Stimulated activated naive B cell treated with anti-CD40 and anti-IgM and Interleukin-4, amounts not matched to agents 10 μg/mL and 1 μg/mL and 100 μg/mL, for 72 hours (primary cell): ENCODE data around the gene FARSA.

Experiments
- ATAC-seq, 2 donors: fragments of 150-1000 bp; cut with Tn5 transposase; replicated peaks; 2 replicates each; pipeline ENCODE4 v1.10.0; 2021; ENCODE audit warnings: moderate library complexity in 1 of 2
- DNase-seq: peaks from one replicate; pipeline ENCODE4 v3.0.0; 2021
- H3K27ac Mint-ChIP-seq: one replicate; pipeline ENCODE4 v1.8.0; 2022; ENCODE audit warnings: mild to moderate bottlenecking, mixed read lengths
- H3K27me3 Mint-ChIP-seq, 2 donors: one replicate each; pipeline ENCODE4 v1.8.0; 2022; ENCODE audit warnings: mixed read lengths in 2 of 2
- H3K36me3 Mint-ChIP-seq, 2 donors: one replicate each; pipeline ENCODE4 v1.8.0; 2022; ENCODE audit warnings: mixed read lengths in 2 of 2, mild to moderate bottlenecking in 1 of 2
- H3K4me1 Mint-ChIP-seq, 2 donors: one replicate each; pipeline ENCODE4 v1.8.0; 2022; ENCODE audit warnings: mixed read lengths in 2 of 2, mild to moderate bottlenecking in 1 of 2
- H3K4me3 Mint-ChIP-seq, 2 donors: one replicate each; pipeline ENCODE4 v1.8.0; 2022; ENCODE audit warnings: mild to moderate bottlenecking in 2 of 2, mixed read lengths in 2 of 2, moderate library complexity in 1 of 2
- H3K9me3 Mint-ChIP-seq, 2 donors: one replicate each; pipeline ENCODE4 v1.8.0; 2022; ENCODE audit warnings: mixed read lengths in 2 of 2, mild to moderate bottlenecking in 1 of 2

Gene FARSA

DNA sequence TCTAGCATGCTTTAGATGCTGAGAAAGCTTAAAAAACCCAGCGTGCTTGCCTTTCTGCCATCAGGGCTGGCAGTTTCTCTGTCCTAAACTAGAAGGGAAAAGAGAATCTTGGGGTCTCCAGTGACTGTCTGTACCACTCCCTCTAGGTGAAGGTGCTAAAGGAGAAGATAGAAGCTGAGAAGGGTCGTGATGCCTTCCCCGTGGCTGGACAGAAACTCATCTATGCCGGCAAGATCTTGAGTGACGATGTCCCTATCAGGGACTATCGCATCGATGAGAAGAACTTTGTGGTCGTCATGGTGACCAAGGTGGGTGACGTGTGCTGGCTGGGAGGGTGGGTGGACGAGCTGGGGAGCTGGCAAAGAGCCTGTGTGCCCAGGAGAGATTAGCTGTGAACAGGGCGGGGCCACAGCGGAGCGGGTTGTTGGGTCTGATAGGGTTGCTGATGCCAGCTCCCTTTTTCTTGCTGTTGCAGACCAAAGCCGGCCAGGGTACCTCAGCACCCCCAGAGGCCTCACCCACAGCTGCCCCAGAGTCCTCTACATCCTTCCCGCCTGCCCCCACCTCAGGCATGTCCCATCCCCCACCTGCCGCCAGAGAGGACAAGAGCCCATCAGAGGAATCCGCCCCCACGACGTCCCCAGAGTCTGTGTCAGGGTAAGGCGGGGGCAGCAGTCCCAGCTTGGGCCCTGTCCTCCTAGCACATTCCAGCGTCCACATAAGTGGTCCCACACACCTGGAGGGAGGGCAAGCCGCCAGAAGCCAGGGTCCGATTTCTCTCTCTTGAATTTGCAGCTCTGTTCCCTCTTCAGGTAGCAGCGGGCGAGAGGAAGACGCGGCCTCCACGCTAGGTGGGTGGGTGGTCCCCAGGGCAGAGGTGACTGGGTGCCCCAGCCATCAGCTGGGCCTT is 14.4 kb upstream of the FARSA start:
- Mint-ChIP-seq H3K4me3 (no peak overlapping the region), H3K4me1 (peaks cover 38 to 60% of the 10 kb centered on the region in 2 donors), H3K36me3 (peaks cover 59 to 71% of the 10 kb centered on the region in 2 donors)

DNA sequence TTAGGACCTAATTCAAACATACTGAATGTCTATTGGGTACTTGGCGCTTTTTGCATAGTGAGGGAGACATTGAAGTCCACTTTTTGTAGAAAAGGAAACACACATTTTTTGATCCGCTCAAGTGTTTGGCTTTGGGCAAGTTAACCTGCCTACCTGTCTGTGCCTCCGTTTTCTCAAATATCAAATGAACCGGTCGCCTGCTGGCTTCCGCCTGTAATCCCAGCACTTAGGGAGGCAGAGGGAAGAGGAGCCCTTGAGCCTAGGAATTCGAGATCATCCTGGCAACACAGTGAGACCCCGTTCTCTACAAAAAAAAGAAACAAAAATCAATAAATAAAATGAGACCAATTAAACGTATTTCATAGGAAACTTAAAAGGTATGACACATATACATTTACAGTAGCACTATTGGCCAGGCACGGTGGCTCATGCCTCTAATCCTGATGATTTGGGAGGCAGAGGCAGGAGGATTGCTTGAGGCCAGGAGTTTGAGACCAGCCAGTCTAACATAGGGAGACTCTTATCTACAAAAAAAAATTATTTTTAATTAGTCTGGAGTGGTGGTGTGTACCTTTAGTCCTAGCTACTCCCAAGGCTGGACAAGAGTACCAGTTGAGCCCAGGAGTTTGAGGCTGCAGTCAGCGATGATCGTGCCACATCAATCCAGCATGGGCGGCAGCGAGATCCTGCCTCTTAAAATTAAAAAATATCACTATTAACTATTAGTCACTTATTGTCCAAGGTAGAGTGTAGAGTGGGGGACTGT is 13.4 kb upstream of the FARSA start:
- no peak for ATAC-seq
- peaks cover 0 to 1% of the 10 kb centered on the region in 2 donors for H3K9me3 Mint-ChIP-seq
- H3K4me1 Mint-ChIP-seq: peaks cover 37 to 63% of the 10 kb centered on the region in 2 donors
- peak overlapping the region; percentile 99 for H3K27ac Mint-ChIP-seq
- no peaks in the 10 kb centered on the region for H3K27me3 Mint-ChIP-seq
- H3K4me3 Mint-ChIP-seq: peak overlapping the region; percentile 97 to 98
- no peak for DNase-seq
- peaks cover 60 to 74% of the 10 kb centered on the region in 2 donors for H3K36me3 Mint-ChIP-seq

More for the DNA sequence above, 14.4 kb upstream of the FARSA start:
- H3K27ac Mint-ChIP-seq: peak overlapping the region; percentile 62
- ATAC-seq (no peak), DNase-seq (no peak)
- H3K27me3 Mint-ChIP-seq: no peaks in the 10 kb centered on the region
- peaks cover 0 to 1% of the 10 kb centered on the region in 2 donors for H3K9me3 Mint-ChIP-seq

DNA sequence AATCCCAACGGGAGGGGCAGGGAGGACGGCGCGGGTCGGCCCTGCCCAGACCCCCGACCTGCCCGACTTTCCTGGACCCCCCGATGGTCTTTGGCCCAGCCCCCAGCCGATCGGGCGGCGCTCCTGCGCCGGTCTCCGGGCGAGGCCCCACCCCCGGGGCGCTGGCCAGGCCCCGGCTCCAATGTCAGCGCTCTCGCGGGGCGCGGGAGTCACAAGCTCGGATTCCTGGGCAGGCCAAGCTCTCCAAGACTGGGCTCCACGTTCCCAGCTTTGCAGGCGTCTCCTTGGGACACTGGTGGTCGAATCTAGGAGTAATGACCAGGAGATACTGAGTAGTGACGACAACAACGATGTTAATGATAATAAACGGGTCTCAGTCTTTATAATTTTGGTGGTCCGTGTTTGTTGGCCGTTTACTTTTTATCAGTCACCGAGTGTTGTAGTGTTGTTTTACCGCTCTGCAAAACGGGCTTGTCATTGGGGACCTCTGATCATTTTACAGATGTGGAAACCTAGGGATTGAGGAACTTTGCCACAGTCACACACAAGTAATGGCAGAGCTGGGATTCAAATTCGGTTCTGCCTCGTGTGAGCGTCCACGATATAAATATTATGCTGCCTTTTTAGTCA is 12.7 kb upstream of the FARSA start:
- peak; percentile 48 for DNase-seq
- peak overlapping the region; percentile 97 to 98 for H3K4me3 Mint-ChIP-seq
- peaks cover 60 to 73% of the 10 kb centered on the region in 2 donors for H3K36me3 Mint-ChIP-seq
- no peaks in the 10 kb centered on the region for H3K27me3 Mint-ChIP-seq
- ATAC-seq: peak; percentile 67 to 73
- peak overlapping the region; percentile 99 for H3K27ac Mint-ChIP-seq
- H3K9me3 Mint-ChIP-seq: peaks cover 0 to 1% of the 10 kb centered on the region in 2 donors
- H3K4me1 Mint-ChIP-seq: peaks cover 37 to 70% of the 10 kb centered on the region in 2 donors

DNA sequence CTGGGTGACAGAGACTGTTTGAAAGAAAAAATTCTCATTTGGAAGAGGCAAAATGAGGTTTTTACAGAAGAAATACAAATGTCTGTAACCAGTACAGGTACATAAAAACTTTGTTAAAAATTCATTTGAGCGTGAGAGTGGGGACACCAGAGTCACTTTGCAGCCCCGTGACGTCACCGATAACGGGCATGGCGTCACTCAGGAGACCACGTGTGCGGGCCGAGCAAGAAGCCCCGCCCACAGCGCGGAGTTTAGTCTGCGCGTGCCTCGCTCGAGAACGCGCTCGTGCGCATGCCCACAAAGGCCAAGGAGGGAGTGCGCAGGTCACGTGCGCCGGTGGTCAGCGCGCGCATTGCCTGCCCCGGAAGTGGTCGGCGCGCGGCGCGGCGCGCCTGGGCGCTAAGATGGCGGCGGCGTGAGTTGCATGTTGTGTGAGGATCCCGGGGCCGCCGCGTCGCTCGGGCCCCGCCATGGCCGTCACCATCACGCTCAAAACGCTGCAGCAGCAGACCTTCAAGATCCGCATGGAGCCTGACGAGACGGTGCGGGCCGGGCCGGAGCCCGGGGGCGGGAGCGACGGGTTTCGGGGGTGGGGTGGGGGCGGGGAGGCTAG is 12.1 kb upstream of the FARSA start, which contains the start of gene RAD23A:
Gene RAD23A, plus strand, starts transcription at position 384 of the 613 bp plus-strand sequence. Its CDS starts 87 bp downstream, at position 471.
- no peaks in the 10 kb centered on the region for H3K27me3 Mint-ChIP-seq
- H3K4me1 Mint-ChIP-seq: peaks cover 41 to 75% of the 10 kb centered on the region in 2 donors
- peak; percentile 96 for DNase-seq
- peaks cover 61 to 74% of the 10 kb centered on the region in 2 donors for H3K36me3 Mint-ChIP-seq
- peak within 1 kb of the TSS; percentile 97 to 98 for H3K4me3 Mint-ChIP-seq
- peak; percentile 80 to 86 for ATAC-seq
- H3K27ac Mint-ChIP-seq: peak within 1 kb of the TSS; percentile 99
- H3K9me3 Mint-ChIP-seq: peaks cover 0 to 1% of the 10 kb centered on the region in 2 donors

DNA sequence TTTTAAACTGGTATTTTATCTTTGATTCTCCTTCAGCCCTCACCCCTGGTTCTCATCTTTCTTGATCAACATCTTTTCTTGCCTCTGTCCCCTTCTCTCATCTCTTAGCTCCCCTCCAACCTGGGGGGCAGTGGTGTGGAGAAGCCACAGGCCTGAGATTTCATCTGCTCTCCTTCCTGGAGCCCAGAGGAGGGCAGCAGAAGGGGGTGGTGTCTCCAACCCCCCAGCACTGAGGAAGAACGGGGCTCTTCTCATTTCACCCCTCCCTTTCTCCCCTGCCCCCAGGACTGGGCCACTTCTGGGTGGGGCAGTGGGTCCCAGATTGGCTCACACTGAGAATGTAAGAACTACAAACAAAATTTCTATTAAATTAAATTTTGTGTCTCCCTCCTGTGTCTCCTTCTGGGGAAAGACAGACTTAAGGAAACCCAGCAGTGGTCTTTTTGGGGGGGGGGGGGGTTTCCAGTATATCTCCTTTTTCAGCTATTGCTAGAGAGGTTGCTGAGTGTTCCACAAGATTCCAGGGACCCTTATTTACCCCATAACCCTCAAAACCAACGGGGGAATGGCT is 10.7 kb upstream of the FARSA start:
- Mint-ChIP-seq H3K4me1 (peaks cover 48 to 77% of the 10 kb centered on the region in 2 donors), H3K4me3 (peak overlapping the region; percentile 62 to 98), H3K9me3 (peaks cover 0 to 1% of the 10 kb centered on the region in 2 donors), H3K36me3 (peaks cover 65 to 75% of the 10 kb centered on the region in 2 donors), H3K27ac (peak overlapping the region; percentile 99), H3K27me3 (no peaks in the 10 kb centered on the region)
- DNase-seq (no peak), ATAC-seq (no peak)

DNA sequence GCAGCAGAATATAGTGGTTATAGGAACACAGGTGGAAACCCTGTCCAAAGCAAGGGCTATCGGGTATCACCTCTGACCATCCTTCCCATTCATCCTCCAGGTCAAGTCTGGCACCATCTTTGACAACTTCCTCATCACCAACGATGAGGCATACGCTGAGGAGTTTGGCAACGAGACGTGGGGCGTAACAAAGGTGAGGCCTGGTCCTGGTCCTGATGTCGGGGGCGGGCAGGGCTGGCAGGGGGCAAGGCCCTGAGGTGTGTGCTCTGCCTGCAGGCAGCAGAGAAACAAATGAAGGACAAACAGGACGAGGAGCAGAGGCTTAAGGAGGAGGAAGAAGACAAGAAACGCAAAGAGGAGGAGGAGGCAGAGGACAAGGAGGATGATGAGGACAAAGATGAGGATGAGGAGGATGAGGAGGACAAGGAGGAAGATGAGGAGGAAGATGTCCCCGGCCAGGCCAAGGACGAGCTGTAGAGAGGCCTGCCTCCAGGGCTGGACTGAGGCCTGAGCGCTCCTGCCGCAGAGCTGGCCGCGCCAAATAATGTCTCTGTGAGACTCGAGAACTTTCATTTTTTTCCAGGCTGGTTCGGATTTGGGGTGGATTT is 10.0 kb upstream of the FARSA start:
- Mint-ChIP-seq H3K27me3 (no peaks in the 10 kb centered on the region), H3K9me3 (peaks cover 0 to 1% of the 10 kb centered on the region in 2 donors), H3K4me3 (peak overlapping the region; percentile 63 to 68), H3K27ac (peak overlapping the region; percentile 86), H3K36me3 (peaks cover 71 to 80% of the 10 kb centered on the region in 2 donors), H3K4me1 (peaks cover 52 to 81% of the 10 kb centered on the region in 2 donors)
- ATAC-seq: no peak
- no peak for DNase-seq

DNA sequence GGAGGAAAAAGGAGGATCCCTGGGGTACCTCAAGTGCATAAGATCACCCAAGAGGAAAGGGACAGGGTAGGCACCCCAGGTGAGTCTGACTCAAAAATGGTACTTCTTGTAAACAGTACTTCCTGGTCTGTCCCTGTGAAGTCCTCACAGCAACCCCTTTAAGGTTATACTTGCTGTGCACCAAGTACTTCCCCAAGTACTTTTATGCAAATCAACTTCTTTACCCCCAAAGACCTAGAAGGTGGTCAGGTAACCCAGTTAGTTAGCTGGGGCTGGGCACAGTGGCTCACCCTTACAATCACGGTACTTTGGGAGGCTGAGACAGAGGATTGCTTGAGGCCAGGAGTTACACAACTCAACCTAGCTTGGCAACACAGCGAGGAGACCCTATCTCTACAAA is 7.4 kb upstream of the FARSA start:
- Mint-ChIP-seq H3K4me1 (peaks cover 58 to 93% of the 10 kb centered on the region in 2 donors), H3K27ac (peak overlapping the region; percentile 90)

DNA sequence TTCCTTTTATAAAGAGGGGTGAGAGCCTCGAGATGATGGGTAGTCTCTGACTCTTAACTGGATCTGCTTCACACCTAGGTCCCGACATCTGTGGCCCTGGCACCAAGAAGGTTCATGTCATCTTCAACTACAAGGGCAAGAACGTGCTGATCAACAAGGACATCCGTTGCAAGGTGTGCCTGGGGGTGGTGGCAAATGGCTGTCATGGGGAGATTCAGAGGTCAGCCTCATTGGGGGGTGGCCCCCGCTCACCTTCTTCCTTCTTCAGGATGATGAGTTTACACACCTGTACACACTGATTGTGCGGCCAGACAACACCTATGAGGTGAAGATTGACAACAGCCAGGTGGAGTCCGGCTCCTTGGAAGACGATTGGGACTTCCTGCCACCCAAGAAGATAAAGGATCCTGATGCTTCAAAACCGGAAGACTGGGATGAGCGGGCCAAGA is 6.5 kb upstream of the FARSA start:
- H3K4me3 Mint-ChIP-seq: peak overlapping the region; percentile 98 to 99
- no peaks in the 10 kb centered on the region for H3K27me3 Mint-ChIP-seq
- no peak for DNase-seq
- no peak for ATAC-seq
- peaks cover 50 to 84% of the 10 kb centered on the region in 2 donors for H3K4me1 Mint-ChIP-seq
- no peaks in the 10 kb centered on the region for H3K9me3 Mint-ChIP-seq
- H3K36me3 Mint-ChIP-seq: peaks cover 57 to 66% of the 10 kb centered on the region in 2 donors
- peak overlapping the region; percentile 98 for H3K27ac Mint-ChIP-seq

More for the DNA sequence above, 7.4 kb upstream of the FARSA start:
- H3K36me3 Mint-ChIP-seq: peaks cover 66 to 75% of the 10 kb centered on the region in 2 donors
- H3K4me3 Mint-ChIP-seq: peak overlapping the region; percentile 98 to 99
- ATAC-seq: no peak
- no peaks in the 10 kb centered on the region for H3K27me3 Mint-ChIP-seq
- peaks cover 0 to 1% of the 10 kb centered on the region in 2 donors for H3K9me3 Mint-ChIP-seq
- DNase-seq: no peak

DNA sequence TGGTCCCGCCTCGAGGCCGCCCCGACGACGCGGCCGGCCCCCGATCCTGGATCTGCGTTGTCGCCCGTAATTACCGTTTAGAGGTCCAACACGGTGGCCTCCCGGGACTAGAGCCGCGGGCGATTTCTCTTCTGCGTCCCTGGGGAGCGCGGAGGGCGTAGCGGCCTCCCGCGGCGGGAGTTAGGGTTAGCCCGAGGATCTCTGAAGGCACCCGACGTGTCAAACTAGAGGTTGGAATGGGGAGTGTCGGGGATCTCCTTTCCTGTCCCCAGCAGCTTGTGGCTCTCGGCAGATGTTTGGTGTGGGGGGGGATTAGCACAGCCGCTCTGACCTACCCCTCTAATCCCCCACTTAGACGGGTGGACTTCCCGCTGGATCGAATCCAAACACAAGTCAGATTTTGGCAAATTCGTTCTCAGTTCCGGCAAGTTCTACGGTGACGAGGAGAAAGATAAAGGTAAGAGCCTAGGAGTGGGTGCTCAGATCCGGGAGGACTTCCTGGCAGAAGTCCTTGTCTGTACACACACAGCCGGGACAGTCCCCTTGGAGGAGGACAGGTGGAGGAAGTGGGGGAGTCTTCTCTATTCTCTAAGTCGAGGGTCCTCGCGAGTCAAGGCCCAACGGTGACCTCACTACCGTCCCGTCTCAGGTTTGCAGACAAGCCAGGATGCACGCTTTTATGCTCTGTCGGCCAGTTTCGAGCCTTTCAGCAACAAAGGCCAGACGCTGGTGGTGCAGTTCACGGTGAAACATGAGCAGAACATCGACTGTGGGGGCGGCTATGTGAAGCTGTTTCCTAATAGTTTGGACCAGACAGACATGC is 5.5 kb upstream of the FARSA start:
- H3K27ac Mint-ChIP-seq: peak overlapping the region; percentile 98
- DNase-seq: peak; percentile 27
- peaks cover 50 to 57% of the 10 kb centered on the region in 2 donors for H3K36me3 Mint-ChIP-seq
- H3K27me3 Mint-ChIP-seq: no peaks in the 10 kb centered on the region
- peaks cover 46 to 74% of the 10 kb centered on the region in 2 donors for H3K4me1 Mint-ChIP-seq
- no peaks in the 10 kb centered on the region for H3K9me3 Mint-ChIP-seq
- H3K4me3 Mint-ChIP-seq: peak overlapping the region; percentile 98 to 99
- peak; percentile 5 to 6 for ATAC-seq

DNA sequence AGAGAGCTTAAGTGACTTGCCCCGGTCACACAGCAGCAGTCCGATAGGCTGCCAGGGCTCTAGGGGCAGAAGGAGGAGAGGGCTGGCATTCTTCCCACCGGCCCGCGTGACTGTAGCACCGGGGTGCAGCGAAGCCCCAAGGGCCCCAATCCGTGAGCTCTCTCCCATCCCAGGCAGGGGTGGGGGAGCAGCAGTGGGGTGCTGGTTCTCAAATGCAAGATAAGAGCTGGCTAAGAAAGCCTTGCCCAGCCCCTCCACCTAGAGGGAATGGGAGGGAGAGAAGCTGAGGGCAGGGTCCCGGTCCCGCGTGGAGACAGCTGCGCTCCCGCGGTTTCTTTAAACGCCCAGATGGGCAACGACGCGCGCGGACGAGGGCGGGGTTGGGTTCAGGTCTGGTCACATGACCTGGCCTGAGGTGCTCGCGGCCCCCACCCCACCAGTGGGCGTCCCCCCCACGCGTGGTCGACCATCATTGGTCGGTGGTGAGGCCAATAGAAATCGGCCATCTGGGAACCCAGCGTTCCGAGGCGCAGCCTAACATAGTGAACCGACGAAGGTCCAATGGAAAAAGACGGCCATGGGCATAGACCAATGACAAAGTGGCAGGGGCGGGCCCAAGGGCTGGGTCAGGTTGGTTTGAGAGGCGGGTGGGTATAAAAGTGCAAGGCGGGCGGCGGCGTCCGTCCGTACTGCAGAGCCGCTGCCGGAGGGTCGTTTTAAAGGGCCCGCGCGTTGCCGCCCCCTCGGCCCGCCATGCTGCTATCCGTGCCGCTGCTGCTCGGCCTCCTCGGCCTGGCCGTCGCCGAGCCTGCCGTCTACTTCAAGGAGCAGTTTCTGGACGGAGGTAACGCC is 4.6 kb upstream of the FARSA start, which contains the start of gene CALR:
Gene CALR, plus strand, starts transcription at position 683 of the 852 bp plus-strand sequence. Its CDS starts 71 bp downstream, at position 754.
- Mint-ChIP-seq H3K36me3 (peaks cover 43 to 53% of the 10 kb centered on the region in 2 donors), H3K9me3 (no peaks in the 10 kb centered on the region), H3K4me3 (peak within 1 kb of the TSS; percentile 98 to 99), H3K27me3 (no peaks in the 10 kb centered on the region), H3K27ac (peak within 1 kb of the TSS; percentile 98), H3K4me1 (peaks cover 40 to 69% of the 10 kb centered on the region in 2 donors)
- ATAC-seq: peak; percentile 87 to 89
- DNase-seq: peak; percentile 99

DNA sequence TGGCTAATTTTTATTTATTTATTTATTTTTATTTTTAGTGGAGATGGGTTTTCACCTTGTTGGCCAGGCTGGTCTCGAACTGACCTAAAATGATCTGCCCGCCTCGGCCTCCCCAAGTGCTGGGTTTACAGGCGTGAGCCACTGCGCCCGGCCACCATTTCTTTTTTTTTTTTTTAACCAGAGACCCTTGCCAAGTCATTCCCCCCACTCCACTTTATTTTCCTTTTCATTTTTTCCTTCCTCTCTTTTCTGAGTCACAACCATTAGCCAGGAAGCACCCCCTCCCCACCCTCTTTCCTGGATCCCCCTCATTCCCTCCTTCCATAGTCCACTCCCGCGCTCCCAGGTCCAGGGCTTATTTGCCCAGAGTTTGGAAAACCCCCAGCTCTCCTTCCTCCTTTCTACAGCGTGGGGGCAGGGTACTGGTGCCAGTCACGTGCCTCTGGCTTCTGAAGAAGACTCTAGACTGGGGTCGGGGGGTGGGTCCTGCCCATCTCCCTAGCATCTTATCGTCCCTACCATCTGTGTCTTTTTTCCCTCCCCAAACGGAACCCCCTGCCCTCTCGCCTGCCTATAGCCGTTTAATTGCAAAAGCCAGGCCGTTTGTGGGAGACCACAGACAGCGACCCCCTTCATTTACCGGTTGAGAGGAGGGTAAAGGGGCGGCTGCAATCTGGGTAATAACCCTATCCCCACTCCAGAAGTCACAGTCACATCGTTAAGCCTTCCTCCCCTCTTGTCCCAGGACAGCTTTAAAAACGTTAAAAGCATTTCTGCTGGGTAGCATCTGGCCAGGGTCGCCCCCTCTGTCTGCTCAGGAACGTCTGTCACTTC is 3.8 kb upstream of the FARSA start:
- Mint-ChIP-seq H3K4me1 (peaks cover 45 to 69% of the 10 kb centered on the region in 2 donors), H3K27me3 (no peaks in the 10 kb centered on the region), H3K9me3 (no peaks in the 10 kb centered on the region), H3K36me3 (peaks cover 43 to 53% of the 10 kb centered on the region in 2 donors), H3K27ac (peak overlapping the region; percentile 98), H3K4me3 (peak overlapping the region; percentile 98 to 99)
- ATAC-seq (no peak), DNase-seq (peak; percentile 35)
